ENCODE measurements around the gene CRTAC1. TPM values are rescaled to one million over a fixed set of nuclear protein-coding genes. Genes with fewer than 3 reads are reported as not detected.

The CRTAC1 gene
- total and polyA plus RNA-seq, 10 of the 15 experiments (the other 5 are each of a cell fraction or from before 2014, with no cell fraction given), result 0.10 TPM; not detected in 9

DNA sequence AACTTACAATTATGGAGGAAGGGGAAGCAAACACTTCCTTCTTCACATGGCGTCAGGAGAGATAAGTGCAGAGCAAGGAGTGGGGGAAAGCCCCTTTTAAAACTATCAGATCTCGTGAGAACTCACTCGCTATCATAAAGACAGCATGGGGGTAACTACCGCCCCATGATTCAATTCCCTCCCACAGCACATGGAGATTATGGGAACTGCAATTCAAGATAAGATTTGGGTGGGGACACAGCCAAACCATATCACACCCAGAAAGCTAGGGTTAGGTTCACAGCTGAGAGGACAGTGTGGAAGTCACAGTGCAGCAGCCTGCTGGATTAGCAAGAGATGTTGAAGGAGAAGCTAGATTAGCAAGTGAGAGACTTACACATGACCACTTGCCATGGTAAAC is 81.6 kb downstream of the CRTAC1 start:
- Histone ChIP-seq H3K4me3 (no peak overlapping the region), H3K4me1 (ENCODE audit: control insufficient read depth, insufficient read depth, low read length) (no peaks in the 10 kb centered on the region), H3K9ac (ENCODE audit: control insufficient read depth, insufficient read depth, low read length) (no peak overlapping the region), H3K4me2 (ENCODE audit: control insufficient read depth, insufficient read depth) (no peak overlapping the region), H3K9me3 (replicated peaks; ENCODE audit: control insufficient read depth, insufficient read depth, low read length) (no peaks in the 10 kb centered on the region; the same call in 2 of the 3 replicates), H3K36me3 (ENCODE audit: control insufficient read depth in 2 of 2, insufficient read depth in 2 of 2, low read length in 1 of 2) (no peaks in the 10 kb centered on the region), H3K79me2 (ENCODE audit: control insufficient read depth, insufficient read depth, low read length) (no peaks in the 10 kb centered on the region), H4K20me1 (ENCODE audit: control insufficient read depth, insufficient read depth) (no peaks in the 10 kb centered on the region), H3K27me3 (replicated peaks in 1 of 2; ENCODE audit: control insufficient read depth in 2 of 2, insufficient read depth in 2 of 2, low read length in 1 of 2) (no peaks in the 10 kb centered on the region; a peak in 1 of 4 replicates), H2AFZ (ENCODE audit: control insufficient read depth, low read depth, low read length) (no peak overlapping the region), H3K27ac (ENCODE audit: control insufficient read depth, insufficient read depth) (no peak overlapping the region)
- TF ChIP-seq, protein P1, sequence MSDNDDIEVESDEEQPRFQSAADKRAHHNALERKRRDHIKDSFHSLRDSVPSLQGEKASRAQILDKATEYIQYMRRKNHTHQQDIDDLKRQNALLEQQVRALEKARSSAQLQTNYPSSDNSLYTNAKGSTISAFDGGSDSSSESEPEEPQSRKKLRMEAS (IDR thresholded peaks at IDR 0.05; ENCODE audit: low read depth, low read length), result no peak
- TF ChIP-seq, protein P2, sequence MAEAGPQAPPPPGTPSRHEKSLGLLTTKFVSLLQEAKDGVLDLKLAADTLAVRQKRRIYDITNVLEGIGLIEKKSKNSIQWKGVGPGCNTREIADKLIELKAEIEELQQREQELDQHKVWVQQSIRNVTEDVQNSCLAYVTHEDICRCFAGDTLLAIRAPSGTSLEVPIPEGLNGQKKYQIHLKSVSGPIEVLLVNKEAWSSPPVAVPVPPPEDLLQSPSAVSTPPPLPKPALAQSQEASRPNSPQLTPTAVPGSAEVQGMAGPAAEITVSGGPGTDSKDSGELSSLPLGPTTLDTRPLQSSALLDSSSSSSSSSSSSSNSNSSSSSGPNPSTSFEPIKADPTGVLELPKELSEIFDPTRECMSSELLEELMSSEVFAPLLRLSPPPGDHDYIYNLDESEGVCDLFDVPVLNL (IDR thresholded peaks at IDR 0.05; ENCODE audit: low read depth, low read length), result no peak
- no peak for TF ChIP-seq EZH2 (IDR thresholded peaks at IDR 0.05; ENCODE audit: borderline replicate concordance, control insufficient read depth, low read depth, low read length)
- TF ChIP-seq, protein P3, sequence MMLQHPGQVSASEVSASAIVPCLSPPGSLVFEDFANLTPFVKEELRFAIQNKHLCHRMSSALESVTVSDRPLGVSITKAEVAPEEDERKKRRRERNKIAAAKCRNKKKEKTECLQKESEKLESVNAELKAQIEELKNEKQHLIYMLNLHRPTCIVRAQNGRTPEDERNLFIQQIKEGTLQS (IDR thresholded peaks at IDR 0.05; ENCODE audit: borderline replicate concordance, extremely low read depth, low read depth, low read length), result no peak
- TF ChIP-seq NRF1 (conservative IDR thresholded peaks at IDR 0.05; ENCODE audit: low read depth, low read length), result no peak
- no peak for TF ChIP-seq SIN3A (IDR thresholded peaks at IDR 0.05; ENCODE audit: low read depth, low read length)
- TF ChIP-seq MYC (IDR thresholded peaks at IDR 0.05; ENCODE audit: insufficient read depth, insufficient read length, insufficient replicate concordance, low read length, severe bottlenecking), result no peak
- no peak for TF ChIP-seq JUNB (IDR thresholded peaks at IDR 0.05)
- TF ChIP-seq CHD1 (IDR thresholded peaks at IDR 0.05; ENCODE audit: low read depth, low read length), result no peak
- TF ChIP-seq DPF2 (IDR thresholded peaks at IDR 0.05), result no peak
- TF ChIP-seq RCOR1 (conservative IDR thresholded peaks at IDR 0.05; ENCODE audit: low read depth, low read length), result no peak
- no peak for TF ChIP-seq PAX8 (IDR thresholded peaks at IDR 0.05)
- no peak for TF ChIP-seq SREBF1 (IDR thresholded peaks at IDR 0.05; ENCODE audit: low read length)
- TF ChIP-seq NFYA (IDR thresholded peaks at IDR 0.05; ENCODE audit: borderline replicate concordance, low read depth, low read length), result no peak
- no peak for TF ChIP-seq SUZ12 (IDR thresholded peaks at IDR 0.05; ENCODE audit: unreplicated experiment)
- no peak for TF ChIP-seq MEF2B (IDR thresholded peaks at IDR 0.05; ENCODE audit: partially characterized antibody, poor library complexity, severe bottlenecking)
- TF ChIP-seq KAT2A (conservative IDR thresholded peaks at IDR 0.05; ENCODE audit: control insufficient read depth, low read depth, low read length), result no peak
- no peak for FAIRE-seq
- intact Hi-C loops (cut with micrococcal nuclease; ENCODE audit: unreplicated experiment), result no loop called here
- SMC1A ChIA-PET (ENCODE audit: uncharacterized antibody, unreplicated experiment), result no interaction called here
- no peak for ATAC-seq
- BruUV-seq (replicated peaks), result no TSS peak
- CTCF ChIA-PET, result no interaction called here
- DNase-seq (ENCODE audit: low read depth, low spot score), result no peak
- WGBS (ENCODE audit: insufficient coverage, insufficient replicate concordance, low lambda C conversion rate, missing lambda C conversion rate), result 39% methylated on average over 4 of the region's 4 CpGs
- POLR2A ChIA-PET, result no interaction called here
- in situ Hi-C loops (cut with MboI), result no loop called here
- RAD21 ChIA-PET (ENCODE audit: unreplicated experiment), result no interaction called here

Data from GM12878 (cell line).